GM18870 (cell line): ENCODE data around the gene SSMEM1.
"Not testable (repeated sequence)": the region's sequence is repeated elsewhere in the genome, so short reads cannot be mapped to it uniquely, and the experiment has no call there.

Source experiments
- ATAC-seq: cut with Tn5 transposase; IDR thresholded peaks from one replicate; pipeline ENCODE4 v1.9.1; 2021; ENCODE audit warnings: moderate library complexity; ENCODE audit not compliant: unreplicated experiment

SSMEM1 gene

DNA sequence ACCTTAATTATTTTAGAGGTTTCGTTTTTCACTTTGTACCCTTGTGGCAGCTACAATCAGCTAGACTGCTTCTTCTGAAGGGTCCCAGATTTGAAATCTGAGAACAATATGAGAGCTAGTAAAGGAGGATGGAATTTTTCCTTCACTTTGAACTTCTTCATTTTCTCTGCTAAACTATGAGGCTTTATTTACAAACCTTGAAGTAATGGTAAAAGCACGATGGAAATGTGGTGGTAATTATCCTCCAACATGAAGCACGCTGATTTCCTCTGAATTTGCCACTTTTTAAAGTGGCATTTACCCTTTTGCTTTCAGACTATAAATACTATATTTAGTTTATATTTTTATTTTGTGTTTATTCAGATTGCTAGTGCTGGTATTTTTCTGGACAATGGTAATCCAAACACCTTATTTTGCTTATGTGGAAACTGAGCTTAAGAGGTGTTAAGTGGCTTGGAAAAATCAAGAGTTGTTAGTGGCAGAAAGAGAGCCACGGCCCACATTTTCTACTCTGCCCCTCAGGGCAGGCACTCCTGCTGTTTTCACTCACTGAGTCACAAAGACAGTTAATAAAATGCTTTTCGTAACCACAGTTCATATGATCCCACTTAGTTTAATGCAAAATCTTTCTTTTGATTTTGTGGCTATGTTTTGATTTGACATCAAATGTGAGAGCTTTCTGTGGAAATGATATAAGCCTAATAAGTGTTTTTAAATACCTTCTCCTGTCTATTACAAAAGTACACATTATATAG, 2.7 kb downstream of the SSMEM1 start:
- no peak for ATAC-seq

DNA sequence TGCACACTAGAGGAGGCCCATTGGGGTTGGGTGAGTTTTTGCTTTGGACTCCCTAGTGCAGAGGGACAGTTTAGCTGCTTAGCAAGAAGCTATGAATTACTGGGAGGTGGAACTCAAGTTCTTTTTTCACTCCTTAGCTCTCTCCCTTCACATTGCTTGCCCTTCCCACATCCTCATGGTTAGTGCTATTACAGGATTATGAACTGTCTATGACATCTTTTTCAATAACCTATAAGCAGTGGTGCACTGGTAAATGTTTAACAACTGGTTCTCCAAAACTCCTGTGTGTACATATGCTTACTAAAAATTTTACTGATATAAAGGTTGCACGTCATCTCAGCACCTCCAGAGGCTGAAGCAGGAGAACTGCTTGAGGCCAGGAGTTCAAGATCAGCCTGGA, 6.2 kb downstream of the SSMEM1 start:
- no peak for ATAC-seq

DNA sequence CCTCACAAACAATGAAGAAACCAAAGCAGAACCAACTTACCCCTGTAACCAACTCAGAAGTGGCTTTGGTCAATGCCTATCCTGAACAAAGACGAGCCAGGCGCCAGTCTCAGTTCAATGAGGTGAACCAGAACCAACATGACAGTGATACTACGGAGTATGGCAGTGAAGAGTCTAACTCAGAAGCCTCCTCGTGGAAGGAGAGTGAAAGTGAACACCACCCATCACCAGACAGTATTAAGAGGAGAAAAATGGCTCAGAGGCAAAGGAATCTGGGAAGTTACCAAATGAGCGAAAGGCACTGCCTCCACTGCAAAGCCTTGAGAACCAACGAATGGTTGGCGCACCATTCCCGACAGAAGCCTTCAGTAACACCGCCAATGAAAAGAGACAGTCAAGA, 8.4 kb downstream of the SSMEM1 start:
- ATAC-seq, result no peak

DNA sequence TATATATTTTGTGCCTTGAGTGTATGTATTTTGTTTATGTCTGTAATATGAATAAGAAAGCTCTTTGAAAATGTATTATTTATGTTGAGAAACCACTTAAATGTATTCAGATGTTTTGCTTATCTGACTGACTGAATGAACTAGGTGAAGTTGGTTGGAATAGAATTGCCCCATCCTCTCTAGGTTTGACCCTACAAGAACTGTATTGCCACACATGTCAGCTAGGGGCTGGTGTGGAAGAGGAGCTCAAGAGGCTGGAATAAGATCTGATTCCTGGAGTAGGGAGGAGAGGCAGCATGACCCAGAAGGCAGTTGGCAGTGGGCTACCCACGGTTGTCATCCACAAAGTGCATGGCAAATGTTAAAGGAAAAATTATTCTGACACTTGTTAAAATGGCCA, 9.1 kb downstream of the SSMEM1 start:
- ATAC-seq, result no peak

DNA sequence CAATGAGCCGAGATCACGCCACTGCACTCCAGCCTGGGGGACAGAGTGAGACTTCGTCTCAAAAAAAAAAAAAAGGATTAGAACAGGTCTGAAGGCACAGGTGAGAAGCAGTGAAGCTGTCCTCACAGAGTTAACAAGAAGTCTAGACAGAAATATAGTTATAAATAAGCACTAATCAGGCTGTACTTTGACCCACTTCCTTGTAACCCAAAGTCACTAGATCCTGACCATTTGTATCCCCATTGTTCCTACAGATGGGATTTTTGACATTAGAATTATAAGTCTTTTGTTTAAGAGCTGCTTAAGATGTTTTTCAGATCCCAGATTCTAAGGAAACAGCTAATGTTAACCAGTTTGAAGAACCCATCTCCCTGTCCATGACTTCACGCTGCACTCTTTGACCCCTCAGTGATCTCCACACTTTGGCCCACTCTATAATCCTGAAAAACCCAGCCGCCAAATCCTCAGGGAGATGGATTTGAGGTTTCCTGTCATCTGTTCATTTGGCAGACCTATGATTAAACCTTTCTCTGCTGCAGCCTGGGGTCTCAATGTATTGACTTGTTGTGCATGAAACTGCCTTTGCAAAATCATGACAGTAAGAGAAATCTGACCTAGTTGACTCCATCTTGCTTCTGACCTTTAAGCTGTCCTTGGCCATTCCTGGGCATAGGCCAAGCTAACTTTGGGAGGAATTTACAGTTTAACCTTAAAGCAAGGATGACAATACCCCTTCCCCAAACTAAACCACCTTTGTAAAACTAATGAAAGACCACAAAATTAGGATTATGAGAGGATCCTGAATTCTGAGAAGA, 11.4 kb downstream of the SSMEM1 start:
- ATAC-seq, result no peak

DNA sequence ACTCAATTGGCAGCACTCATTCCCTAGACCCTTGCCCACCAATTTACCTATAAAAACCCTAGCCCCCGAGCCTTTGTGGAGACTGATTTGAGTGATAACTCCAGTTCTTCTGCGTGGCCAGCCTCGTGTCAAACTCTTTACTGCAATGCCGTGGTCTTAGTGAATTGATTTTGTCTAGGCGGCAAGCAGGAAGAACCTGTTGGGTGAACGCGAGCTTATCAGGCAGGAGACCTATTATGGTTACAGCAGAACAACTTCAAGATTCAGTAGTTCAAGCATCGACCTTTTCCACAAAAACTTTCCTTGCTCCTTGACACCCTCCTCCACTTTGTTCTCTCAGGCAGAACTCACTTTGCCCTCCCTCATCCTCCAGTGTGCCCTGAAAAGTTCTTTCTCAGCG, 12.2 kb downstream of the SSMEM1 start:
- ATAC-seq, result no peak

DNA sequence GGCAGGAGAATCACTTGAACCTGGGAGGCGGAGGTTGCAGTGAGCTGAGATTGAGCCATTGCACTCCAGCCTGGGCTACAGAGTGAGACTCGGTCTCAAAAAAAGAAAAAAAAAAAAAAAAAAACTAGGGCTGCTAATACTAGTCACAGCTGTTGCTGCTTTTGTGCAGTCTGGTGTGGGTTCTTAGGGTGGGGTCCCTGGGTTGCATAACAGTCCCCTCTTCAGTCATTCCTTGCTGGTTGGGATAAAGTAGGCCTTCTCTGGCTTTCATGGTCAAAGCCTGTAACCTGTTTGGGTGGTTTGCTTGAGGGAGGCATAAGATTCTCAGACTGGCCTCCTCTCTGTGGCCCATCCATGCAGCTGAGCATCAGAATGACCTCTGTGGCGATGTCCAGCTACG, 14.1 kb downstream of the SSMEM1 start:
- ATAC-seq, result no peak

DNA sequence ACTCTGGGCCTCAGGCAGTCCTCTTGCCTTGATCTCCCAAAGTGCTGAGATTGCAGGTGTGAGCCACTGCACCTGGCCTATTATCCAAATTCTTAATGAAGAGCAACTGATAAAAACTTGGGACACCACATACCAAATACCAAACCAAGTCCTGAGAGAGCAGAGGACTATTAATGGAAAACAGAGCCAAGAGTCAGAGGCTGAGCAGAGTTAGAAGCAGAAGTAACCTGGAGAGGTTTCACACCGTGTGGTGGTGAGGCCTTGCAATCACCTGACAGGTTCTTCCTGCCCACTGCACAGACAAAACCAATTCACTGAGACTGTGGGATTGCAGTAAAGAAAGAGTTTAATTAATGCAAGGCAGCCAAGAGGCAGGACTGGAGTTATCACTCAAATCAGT, 16.0 kb downstream of the SSMEM1 start:
- no peak for ATAC-seq

DNA sequence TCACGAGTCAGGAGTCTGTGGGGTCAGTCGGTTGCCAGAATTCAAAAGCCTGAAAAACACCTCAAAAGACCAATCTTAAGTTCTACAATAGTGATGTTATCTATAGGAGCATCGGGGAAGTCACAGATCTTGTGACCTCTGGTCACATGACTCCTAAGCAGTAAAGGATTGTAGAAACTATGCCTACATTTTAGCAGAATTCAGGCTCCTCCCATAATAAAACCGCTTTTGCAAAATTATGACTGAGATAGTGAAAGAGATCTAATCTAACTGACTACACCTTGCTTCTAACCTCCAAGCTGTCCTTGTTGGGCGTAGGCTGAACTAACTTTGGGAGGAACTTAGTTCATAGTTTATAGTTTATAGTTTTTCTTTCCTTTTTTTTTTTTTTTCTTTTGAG, 16.6 kb downstream of the SSMEM1 start:
- no peak for ATAC-seq

DNA sequence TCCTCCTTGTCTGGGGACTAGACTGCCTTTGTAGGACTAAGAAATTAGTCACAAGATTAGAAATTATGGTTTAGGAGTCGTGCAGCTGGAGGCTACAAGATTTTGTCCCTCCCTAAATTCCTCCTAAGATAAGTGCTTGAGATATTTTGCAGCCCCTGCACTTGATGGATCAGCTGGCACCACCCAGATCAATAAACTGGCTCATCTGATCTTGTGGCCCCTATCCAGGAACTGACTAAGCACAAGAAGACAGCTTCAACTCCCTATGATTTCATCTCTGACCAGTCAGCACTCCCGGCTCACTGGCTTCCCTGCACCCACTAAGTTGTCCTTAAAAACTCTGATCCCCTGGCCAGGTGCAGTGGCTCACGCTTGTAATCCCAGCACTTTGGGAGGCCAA, 17.3 kb downstream of the SSMEM1 start:
- ATAC-seq, result not testable (repeated sequence)

DNA sequence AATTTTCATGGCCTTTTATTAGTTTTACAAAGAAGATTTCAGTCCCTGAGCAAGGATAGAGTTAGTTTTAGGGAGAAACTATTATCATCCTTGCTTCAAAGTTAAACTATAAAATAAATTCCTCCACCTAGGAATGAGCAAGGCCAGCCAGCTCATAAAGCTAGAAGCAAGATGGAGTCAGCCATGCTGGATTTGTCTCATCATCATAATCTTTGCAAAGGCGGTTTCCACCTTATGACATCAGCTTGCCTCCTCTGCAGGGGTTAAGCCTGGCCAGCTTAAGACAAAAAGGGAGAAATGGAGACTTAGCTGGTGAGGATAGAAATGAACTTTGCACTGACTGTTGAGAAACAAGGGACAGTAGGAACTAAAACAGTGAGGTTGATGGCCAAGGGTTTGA, 18.7 kb downstream of the SSMEM1 start:
- ATAC-seq, result no peak

DNA sequence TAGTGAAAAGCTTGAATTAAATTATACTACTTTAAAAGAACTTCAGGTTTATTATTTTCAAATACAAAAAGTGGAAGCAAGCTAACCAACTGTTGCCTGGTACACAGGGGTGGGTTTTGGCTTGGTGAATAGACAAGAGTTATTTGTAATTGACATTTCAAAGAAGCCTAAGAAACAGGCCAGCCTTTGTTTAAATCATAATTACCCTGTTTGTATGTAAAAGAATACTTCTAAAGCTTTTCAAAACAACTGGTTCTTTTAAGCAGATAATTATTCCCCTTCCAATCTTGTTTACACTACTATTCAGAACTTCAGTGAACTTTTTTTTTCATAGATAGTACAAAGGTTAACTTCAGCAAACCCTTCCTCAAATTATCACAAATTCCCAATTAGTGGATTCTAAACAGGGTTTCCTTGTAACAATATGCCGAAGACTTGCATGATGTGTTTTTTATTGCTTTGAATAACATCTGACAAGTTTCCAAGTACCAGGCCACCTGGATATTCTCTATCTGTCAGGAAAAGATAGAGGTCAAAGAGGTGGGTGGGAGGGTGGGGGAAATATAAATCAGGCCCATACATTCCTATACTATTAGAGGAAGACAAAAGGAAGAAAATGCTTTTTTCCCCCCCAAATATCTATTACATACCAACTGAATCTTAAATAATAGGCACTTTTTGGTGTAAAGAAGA, 20.4 kb downstream of the SSMEM1 start:
- ATAC-seq, result no peak

DNA sequence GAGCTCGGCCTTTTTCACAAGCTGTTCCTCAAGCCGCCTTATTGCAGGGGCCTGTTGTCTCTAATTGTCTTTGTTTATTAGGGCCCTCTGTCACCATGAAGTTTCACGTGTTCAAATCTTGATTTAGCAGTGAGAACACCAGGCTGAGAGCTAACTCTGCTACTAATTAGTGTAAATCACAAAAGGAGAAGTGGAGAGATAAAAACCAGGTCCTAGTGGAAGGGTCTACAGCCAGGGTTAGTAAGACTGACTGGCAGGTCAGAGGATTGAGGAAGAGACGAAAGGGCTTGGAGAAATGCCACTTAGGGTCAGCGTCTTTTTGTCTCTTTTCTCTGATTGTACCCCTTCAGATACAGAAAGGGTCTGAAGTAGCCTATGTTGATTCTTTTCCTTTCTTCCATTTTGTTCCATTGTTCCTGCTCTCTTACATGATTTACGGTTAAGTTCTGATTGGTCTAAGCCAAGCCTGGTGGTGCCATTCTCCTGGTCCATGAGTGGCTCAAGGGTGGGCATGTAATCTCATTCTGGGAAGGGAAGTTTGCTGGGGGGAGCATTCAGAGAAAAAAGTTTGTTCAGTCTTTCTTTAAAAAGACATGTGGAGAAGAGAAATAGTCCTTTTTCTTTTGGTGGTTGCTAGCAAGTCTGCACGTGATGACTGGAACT, 21.3 kb downstream of the SSMEM1 start:
- no peak for ATAC-seq

DNA sequence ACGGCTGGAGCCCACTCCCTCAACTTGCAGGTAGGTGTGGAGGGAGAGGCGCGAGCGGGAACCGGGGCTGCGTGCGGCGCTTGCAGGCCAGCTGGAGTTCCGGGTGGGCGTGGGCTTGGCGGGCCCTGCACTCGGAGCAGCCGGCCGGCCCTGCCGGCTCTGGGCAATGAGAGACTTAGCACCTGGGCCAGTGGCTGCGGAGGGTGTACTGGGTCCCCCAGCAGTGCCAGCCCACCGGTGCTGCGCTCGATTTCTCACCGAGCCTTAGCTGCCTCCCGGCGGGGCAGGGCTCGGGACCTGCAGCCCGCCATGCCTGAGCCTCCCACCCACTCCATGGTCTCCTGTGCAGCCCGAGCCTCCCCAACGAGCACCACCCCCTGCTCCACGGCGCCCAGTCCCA, 22.3 kb downstream of the SSMEM1 start:
- ATAC-seq, result not testable (repeated sequence)

DNA sequence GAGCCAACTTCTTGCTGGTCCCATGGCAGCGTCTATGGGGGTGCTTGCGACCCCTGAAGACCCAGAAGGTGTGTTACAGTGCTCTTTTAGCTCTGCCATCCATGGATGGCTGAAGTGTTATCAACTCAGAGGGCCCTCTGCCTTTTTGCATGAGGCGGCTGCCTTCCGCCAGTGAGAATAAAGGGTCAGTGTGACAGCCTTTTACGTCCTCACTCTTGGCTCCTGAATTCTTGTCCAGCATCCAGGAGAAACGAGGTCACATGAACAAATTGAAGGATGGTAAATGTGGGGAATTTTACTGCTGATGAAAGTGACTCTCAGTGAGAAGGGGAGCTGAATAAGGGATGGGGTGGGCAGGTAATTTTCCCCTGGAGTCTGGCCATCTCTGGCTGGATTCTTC, 24.1 kb downstream of the SSMEM1 start:
- no peak for ATAC-seq

DNA sequence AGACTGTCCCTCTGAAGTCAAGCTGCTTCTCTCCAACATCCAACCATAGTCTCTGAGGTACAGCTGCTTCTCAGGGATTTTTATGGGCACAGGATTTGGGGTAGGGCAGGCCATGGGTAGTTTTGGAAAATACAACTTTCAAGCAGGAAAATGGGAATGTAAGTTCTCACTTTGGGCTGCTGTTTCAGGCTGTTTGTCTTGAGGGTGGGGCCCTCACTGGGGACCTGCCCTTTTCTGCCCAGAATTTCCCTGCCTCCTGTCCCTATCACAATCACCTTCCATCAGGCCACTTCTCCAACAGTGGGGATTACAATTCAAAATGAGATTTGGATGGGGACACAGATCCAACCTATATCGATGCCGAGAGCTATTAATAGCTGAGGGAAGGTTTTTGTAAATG, 24.5 kb downstream of the SSMEM1 start:
- no peak for ATAC-seq

DNA sequence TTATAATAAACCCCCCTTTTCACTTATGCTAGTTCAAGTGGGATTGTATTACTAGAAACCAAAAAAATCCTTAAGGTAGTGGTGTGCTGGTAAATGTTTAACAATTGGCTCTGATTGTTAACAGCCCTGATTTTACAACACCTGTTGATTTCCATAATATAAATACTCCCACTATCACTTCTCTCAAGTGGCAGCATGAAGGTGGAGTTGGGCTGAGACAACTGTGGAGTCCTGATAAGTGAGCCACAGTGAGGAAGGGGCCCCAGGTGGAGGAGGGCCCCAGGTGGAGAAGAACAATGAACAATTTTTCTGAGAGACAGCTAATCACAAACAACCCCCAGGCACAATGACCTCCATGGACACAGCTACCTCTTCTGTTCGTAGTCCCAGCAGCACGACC, 26.4 kb downstream of the SSMEM1 start:
- no peak for ATAC-seq

DNA sequence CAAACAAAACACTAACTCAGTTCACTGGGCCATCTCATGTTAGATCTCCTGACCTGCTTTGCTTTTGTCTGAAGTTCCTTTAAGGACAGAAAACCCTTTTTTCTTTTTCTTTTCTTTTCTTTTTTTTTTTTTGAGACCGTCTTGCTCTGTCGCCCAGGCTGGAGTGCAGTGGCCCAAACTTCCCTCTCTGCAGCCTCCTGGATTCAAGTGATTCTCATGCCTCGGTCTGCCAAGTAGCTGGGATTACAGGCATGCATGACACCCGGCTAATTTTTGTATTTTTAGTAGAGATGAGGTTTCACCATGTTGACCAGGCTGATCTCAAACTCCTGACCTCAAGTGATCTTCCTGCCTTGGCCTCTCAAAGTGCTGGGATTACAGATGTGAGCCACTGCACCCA, 28.7 kb downstream of the SSMEM1 start:
- not testable (repeated sequence) for ATAC-seq

DNA sequence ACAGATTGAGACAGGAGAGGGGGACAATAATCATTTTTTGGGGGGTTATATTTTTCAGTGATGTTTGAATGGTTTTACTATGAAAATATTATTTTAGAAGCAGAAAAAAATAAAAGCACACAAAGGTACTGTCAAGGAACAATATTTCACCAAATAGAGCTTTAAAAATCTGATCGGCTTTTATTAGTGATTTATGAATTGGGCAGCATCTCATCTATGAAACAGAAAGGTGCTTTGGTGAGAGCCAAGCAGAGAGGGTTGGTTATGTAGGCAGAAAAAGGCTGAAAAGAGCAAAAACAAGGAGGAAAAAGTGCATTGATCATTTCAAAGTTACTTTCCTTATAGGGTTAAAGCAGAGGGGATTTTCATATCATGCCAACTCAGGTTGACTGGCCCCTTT, 32.6 kb downstream of the SSMEM1 start:
- no peak for ATAC-seq

DNA sequence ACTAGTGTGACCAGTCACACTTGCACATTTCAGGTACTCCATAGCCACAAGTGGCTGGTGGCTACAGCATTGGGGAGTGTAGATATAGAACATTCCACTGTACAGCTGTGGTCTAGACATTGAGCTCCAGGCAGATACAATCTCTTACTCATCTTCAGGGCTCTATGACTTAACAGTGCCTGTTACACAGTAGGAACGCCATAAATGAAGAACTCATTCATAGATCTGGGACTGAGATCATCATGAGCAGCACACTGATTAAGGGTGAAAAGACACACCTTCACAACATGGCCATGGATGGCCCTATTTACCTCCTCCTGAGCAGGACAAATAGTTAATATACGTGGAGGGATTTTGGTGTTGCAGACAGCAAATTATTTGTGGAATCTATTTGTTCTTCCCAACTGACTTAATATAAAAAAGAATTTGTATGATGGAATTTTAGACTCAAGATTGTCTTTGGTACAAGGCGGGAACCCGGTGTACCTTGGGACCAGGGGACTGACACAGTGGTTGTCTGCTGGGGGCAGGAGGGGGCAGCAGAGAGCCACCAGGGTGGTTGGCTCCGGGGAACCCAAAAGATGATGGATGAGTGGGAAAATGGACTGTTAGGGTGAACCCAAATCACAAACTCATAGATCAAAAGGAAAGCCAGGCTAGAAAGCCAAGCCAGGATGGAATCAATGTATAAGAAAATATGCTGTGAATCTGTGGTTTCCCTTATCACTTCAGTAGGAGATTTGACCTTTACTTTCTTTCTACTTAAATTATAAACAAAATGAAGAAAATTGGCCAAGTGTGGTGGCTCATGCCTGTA, 34.7 kb downstream of the SSMEM1 start:
- ATAC-seq, result no peak

DNA sequence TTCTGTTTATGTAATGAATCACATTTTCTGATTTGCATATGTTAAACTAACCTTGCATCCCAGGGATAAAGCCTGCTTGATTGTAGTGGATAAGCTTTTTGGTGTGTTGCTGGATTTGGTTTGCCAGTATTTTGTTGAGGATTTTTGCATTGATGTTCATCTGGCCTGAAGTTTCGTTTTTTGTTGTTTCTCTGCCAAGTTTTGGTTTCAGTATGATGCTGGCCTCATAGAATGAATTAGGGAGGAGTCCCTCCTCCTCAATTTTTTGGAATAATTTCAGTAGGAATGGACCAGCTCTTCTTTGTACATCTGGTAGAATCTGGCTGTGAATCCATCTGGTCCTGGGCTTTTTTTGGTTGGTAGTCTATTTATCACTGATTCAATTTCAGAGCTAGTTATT, 35.8 kb downstream of the SSMEM1 start:
- not testable (repeated sequence) for ATAC-seq
